GM10266 (cell line): Measurements from ENCODE around the gene LGALS9.
"Not testable (repeated sequence)": the region's sequence is repeated elsewhere in the genome, so short reads cannot be mapped to it uniquely, and the experiment has no call there.

Experiments
- DNase-seq: peaks from one replicate; pipeline ENCODE4 v3.0.0; 2012; ENCODE audit errors: extremely low spot score
- TF ChIP-seq, protein P1 (sequence below): IDR thresholded peaks from 2 replicates; pipeline ENCODE4 v1.5.1; 2012; ENCODE audit warnings: mild to moderate bottlenecking, low read depth; ENCODE audit not compliant: control insufficient read depth, insufficient read depth; ENCODE audit errors: missing control alignments

LGALS9 gene

DNA sequence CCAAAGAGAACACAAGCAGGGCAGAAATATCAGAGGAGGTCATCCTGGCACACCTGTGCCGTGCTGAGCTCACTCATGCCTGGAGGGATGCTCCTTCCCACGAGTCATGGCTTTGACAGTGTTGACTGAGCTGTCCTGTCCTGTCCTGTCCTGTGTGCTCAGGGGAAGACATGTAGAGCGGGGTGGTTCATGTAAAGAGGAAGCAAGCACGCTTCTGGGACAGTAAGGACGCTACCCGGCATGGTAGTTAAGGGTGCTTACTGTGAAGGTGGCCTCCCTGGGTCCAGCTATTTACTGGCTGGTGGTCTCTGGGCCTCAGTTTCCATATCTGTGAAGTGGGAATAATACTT lies 398 bp downstream of the LGALS9 start:
- DNase-seq: no peak
- TF ChIP-seq, protein P1, sequence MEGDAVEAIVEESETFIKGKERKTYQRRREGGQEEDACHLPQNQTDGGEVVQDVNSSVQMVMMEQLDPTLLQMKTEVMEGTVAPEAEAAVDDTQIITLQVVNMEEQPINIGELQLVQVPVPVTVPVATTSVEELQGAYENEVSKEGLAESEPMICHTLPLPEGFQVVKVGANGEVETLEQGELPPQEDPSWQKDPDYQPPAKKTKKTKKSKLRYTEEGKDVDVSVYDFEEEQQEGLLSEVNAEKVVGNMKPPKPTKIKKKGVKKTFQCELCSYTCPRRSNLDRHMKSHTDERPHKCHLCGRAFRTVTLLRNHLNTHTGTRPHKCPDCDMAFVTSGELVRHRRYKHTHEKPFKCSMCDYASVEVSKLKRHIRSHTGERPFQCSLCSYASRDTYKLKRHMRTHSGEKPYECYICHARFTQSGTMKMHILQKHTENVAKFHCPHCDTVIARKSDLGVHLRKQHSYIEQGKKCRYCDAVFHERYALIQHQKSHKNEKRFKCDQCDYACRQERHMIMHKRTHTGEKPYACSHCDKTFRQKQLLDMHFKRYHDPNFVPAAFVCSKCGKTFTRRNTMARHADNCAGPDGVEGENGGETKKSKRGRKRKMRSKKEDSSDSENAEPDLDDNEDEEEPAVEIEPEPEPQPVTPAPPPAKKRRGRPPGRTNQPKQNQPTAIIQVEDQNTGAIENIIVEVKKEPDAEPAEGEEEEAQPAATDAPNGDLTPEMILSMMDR: no peak

DNA sequence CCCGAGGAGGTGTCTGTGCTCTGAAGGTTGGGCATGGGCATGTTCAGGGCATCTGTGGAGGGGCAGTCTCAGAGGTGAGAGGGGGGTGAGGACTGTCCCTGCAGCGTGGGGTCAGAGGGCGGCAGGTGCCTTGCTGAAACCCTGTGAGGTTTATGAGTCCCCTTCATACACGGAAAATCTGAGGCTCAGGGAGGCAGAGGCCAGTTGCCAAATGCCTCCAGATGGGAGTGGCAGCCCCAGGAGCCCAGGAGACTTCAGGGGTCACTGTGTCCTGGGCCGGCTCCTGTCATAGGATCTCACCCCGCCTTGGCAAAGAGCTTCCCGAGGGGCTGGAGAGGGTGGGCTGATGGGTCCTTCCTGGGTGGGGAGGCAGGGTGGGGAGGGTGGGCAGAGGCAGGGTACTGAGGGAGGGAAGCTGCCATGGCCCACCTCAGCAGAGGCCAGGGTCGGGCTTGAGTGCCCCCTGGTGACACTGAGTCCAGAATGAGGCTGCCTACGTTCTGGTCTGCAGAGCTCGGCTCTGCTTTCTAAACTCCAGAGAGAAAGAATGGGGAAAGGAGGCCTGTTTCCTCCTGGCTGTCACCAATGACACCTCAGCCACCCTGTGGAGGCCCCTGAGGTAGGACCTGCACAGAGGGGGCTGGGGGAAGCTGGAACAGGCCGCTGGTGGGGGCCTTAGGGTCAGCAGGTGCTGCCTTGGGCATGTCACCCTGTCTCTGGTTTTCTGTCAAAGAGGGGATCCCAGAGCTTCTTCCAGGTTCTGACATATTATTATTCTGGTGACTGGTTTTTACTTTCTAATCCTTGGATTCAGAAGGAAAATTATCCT lies 1.1 kb downstream of the LGALS9 start:
- TF ChIP-seq, protein P1: peak; percentile 55
- DNase-seq: no peak

DNA sequence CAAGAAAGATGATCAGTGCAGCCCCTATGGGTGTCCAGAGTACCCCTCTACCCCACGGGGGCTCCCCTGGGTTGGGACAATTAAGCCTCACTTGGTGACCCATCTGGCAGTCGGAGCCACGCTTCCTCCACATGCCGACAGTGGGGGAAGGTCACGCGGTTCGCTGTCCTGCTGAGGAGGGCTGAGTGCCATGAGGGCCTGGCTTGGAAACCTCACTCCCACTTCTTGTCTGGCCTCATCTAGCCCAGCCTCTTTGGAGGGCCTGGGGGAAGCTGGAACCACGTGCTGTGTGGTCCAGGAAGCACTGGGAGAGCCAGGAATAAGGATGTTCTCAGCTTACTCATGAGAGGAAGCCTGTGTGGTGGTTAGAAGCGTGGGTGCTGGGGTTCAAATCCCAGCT lies 1.8 kb downstream of the LGALS9 start:
- not testable (repeated sequence) for DNase-seq

DNA sequence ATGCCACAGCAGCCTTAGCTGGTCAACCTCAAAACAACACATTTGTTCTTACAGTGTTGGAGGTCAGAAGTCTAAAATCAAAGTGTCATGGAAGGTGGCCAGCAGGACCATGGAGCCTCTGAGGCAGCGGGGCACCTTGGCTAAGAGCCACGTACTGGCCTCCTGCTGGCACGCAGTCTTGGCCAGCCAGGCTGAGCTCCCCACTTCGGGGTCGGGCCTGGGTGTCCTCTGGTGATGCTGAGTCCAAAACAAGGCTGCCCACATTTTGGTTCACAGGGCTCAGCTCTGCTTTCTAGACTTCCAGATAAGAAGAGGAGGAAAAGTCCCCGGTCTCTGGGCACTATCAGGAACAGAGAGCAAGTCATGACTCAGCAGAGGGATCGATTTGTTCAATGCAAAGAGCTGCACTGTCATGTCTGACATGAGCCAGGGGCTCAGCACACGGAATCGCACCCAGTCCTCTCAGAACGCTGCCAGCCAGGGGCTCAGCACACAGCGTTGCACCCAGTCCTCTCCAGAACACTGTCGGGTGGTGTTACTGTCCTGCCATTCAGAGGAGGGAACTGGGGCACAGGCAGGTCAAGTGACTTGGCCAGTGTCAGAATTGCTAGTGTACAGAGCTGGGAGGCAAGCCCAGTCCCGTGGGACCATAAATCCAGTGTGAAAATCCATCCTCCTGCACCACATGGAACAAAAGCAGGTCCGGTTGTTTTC lies 2.5 kb downstream of the LGALS9 start:
- no peak for DNase-seq
- TF ChIP-seq, protein P1: no peak

DNA sequence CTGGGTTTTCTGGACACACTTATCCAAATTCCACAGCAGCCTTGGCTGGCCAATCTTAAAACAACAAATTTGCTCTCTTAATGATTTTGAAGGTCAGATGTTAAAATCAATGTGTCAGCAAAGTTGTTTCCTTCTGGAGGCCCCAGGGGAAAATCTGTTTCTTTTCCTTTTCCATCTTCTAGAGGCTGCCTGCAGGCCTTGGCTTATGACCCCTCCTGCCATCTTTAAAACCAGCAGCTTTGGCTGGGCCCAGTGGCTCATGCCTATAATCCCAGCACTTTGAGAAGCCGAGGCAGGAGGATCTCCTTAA lies 3.0 kb downstream of the LGALS9 start:
- DNase-seq: no peak
- TF ChIP-seq, protein P1: no peak

DNA sequence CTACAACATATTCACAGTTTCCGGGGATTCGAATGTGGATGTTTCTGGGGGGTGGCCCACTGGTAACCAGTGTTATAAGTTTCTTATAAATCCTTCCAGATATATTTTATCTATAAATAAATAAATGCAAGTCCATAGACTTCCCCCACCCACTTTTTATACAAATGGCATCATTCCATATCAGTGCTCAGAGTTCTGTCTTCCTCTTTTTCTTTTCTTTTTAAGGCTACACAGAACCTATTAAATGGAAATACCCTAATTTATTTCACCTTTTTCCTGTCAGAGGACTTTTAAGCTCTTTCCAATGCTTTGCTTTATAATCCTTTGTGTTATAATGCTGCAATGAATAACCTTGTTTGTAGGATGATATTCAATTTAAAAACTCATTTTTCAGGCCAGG lies 3.8 kb downstream of the LGALS9 start:
- DNase-seq: no peak
- TF ChIP-seq, protein P1: no peak

DNA sequence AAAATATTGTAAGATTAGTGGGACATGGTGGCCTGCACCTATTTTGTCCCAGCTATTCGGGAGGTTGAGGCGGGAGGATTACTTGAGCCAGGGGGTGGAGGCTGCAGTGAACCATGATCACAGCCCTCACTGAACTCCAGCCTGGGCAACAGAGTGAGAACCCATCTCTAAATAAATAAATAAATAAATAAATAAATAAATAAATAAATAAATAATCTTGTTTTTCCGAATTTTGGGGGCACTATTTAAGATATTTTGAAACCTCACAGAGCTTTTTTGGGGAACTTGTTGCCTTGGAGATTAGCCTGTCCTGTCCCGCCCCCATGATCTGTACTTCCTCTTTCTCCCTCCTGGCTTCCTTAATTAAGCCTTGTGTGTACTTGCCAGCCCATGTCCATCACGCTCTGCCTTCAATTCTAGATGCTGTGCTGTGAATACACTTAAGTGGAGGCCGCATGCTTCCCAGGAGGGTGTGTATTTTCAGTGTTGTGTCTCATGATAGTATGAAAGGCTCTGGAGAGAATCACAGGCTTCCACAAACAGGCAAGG lies 4.4 kb downstream of the LGALS9 start:
- TF ChIP-seq, protein P1: no peak
- DNase-seq: peak; percentile 51

DNA sequence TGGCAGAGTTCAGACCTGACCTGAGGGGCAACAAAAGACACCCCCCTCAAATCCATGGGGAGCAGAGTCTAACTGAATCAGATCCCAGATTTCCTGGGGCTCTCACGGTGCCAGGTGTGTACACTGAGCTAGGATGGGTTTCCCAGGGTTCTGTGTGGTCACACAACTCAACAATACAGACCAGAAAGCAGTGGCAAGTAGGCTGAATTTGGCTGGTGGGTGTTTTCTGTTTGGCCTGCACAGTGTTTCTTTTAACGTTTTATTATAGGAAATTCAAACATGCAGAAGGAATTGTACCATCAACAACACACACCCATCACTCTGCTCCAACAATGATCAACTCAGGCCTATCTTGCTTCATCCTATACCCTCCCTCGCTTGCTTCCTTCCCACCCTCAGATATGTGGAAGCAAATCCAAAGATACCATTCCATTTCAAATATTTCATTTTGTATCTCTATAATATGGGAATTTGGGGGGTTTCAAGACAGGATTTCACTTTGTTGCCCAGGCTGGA lies 5.1 kb downstream of the LGALS9 start:
- DNase-seq: not testable (repeated sequence)

DNA sequence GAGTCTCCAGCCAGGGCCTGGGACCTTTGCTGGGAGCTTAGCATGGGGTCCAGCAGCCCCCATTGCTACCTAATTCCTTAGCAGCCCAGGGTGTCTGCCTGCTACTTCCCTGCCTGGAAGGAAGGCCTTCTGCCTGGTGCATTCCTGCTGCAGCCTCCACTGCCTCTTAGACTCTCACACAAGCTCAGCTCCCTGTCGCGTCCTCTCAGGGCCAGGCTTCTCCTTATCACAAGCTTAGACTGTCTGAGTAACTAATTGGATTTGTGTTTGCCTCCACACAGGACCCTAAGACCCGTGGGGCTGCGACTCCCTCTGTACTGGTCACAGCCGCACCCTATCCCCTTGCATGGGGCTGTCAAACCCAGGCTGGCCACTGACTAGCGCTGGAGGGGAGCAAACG lies 6.8 kb downstream of the LGALS9 start:
- DNase-seq: not testable (repeated sequence)

DNA sequence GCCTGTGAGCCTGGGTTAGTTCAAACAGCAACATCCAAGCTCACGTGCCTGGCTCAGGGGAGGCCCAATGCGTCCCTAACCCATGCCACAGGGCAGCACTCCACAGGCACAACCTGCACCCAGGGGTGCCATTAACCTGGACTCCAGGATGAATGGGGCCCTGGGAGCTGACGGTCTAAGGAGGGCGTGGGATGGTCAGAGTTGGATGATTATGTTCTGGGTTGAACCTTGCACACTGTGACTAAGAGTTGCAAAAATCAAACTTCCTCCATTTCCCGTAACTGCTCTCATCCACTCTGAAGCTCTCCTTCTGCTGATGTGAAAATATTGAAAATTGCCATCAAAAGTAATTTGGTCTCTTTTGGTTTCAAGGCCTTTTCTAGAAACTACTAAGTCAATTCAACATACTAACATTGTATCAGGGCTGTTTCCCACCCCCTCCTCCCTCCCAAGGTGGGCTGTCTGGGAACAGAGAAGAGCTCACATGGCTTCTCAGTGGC lies 7.5 kb downstream of the LGALS9 start:
- DNase-seq: not testable (repeated sequence)
